HEK293T (cell line): Measurements from ENCODE around the gene NACC2.

Source experiments
- CTCF ChIA-PET: fragments of 350-600 bp; formaldehyde crosslinking; extraction: SDS; loops from one replicate; lab custom pipeline; 2021; ENCODE audit warnings: antibody characterized with exemption, inconsistent platforms; lab: Yijun Ruan, JAX
- POLR2A ChIA-PET: fragments of 350-600 bp; formaldehyde crosslinking; extraction: SDS; loops from one replicate; lab custom pipeline; 2020; ENCODE audit warnings: antibody characterized with exemption, inconsistent platforms; lab: Yijun Ruan, JAX
- DNase-seq: peaks from one replicate; pipeline ENCODE4 v3.0.0; 2012; ENCODE audit warnings: mixed read lengths; ENCODE audit errors: extremely low spot score
- ARNT ChIP-seq: fragments of 450-650 bp; IDR thresholded peaks from 2 replicates; pipeline ENCODE4 v1.6.1; 2017; ENCODE audit warnings: mild to moderate bottlenecking
- BHLHE40 ChIP-seq: fragments of 450-650 bp; IDR thresholded peaks from 2 replicates; pipeline ENCODE4 v1.6.1; 2016; ENCODE audit warnings: mild to moderate bottlenecking, moderate library complexity, borderline replicate concordance
- CTBP1 ChIP-seq: fragments of 450-650 bp; IDR thresholded peaks from 2 replicates; pipeline ENCODE4 v1.6.1; 2016; ENCODE audit warnings: borderline replicate concordance
- ELF4 ChIP-seq: fragments of 450-650 bp; IDR thresholded peaks from 2 replicates; pipeline ENCODE4 v1.6.1; 2017; ENCODE audit warnings: antibody characterized with exemption
- FOXA1 ChIP-seq: fragments of 450-650 bp; IDR thresholded peaks from 2 replicates; pipeline ENCODE4 v1.6.1; 2016; ENCODE audit warnings: mild to moderate bottlenecking
- FOXK2 ChIP-seq: fragments of 450-650 bp; IDR thresholded peaks from 2 replicates; pipeline ENCODE4 v1.6.1; 2016; ENCODE audit warnings: mild to moderate bottlenecking
- FOXM1 ChIP-seq: fragments of 450-650 bp; IDR thresholded peaks from 2 replicates; pipeline ENCODE4 v1.6.1; 2017; ENCODE audit warnings: mild to moderate bottlenecking, borderline replicate concordance
- HDGF ChIP-seq: fragments of 450-650 bp; IDR thresholded peaks from 2 replicates; pipeline ENCODE4 v1.6.1; 2017; ENCODE audit warnings: antibody characterized with exemption, borderline replicate concordance
- L3MBTL2 ChIP-seq: fragments of 450-650 bp; conservative IDR thresholded peaks from 2 replicates; pipeline ENCODE4 v1.6.1; 2016; ENCODE audit warnings: mild to moderate bottlenecking
- LEF1 ChIP-seq: fragments of 450-650 bp; IDR thresholded peaks from 2 replicates; pipeline ENCODE4 v1.6.1; 2017; ENCODE audit warnings: mild to moderate bottlenecking, borderline replicate concordance
- NFRKB ChIP-seq: fragments of 450-650 bp; IDR thresholded peaks from 2 replicates; pipeline ENCODE4 v1.6.1; 2016; ENCODE audit warnings: mild to moderate bottlenecking, moderate library complexity
- PKNOX1 ChIP-seq: fragments of 450-650 bp; IDR thresholded peaks from 2 replicates; pipeline ENCODE4 v1.6.1; 2016
- SP1 ChIP-seq: fragments of 450-650 bp; IDR thresholded peaks from 2 replicates; pipeline ENCODE4 v1.6.1; 2017
- SUZ12 ChIP-seq: fragments of 450-650 bp; IDR thresholded peaks from 2 replicates; pipeline ENCODE4 v1.6.1; 2016; ENCODE audit warnings: mild to moderate bottlenecking
- TARDBP ChIP-seq: fragments of 450-650 bp; IDR thresholded peaks from 2 replicates; pipeline ENCODE4 v1.6.1; 2016
- ZNF384 ChIP-seq: fragments of 450-650 bp; IDR thresholded peaks from 2 replicates; pipeline ENCODE4 v1.6.1; 2016

The NACC2 gene

GRCh38 chr9:135993765-135994500, 101.2 kb downstream of the NACC2 start:
- TF ChIP-seq HDGF, result no peak
- TF ChIP-seq FOXA1, result no peak
- TF ChIP-seq ZNF384, result no peak
- TF ChIP-seq FOXM1, result no peak
- TF ChIP-seq CTBP1, result no peak
- no peak for TF ChIP-seq LEF1
- no peak for DNase-seq
- ChIA-PET CTCF (no interaction called here), POLR2A (interaction anchor here (0.6 kb wide), 1 partner anchor 34 kb away, joined by 3 read pairs; no protein-coding TSS in a partner anchor)

GRCh38 chr9:135993409-135993742, 101.7 kb downstream of the NACC2 start:
- ChIA-PET POLR2A (interaction anchor here (0.6 to 1.4 kb wide), 3 partner anchors 8 to 33 kb away, joined by 3 to 5 read pairs (median 3); no protein-coding TSS in a partner anchor), CTCF (no interaction called here)
- TF ChIP-seq SUZ12 (no peak), FOXM1 (no peak), FOXA1 (no peak), LEF1 (no peak), ZNF384 (no peak), PKNOX1 (no peak), NFRKB (no peak), L3MBTL2 (no peak), CTBP1 (no peak), ELF4 (no peak), BHLHE40 (no peak), HDGF (no peak), FOXK2 (no peak), ARNT (no peak), TARDBP (no peak), SP1 (no peak)
- DNase-seq, result no peak

GRCh38 chr9:135992486-135993408, 102.3 kb downstream of the NACC2 start:
- no peak for TF ChIP-seq FOXK2
- no peak for TF ChIP-seq L3MBTL2
- TF ChIP-seq FOXM1, result no peak
- TF ChIP-seq PKNOX1, result peak; percentile 74
- TF ChIP-seq HDGF, result no peak
- TF ChIP-seq BHLHE40, result no peak
- ChIA-PET CTCF (no interaction called here), POLR2A (interaction anchor here (0.9 to 1.4 kb wide), 2 partner anchors 8 to 9 kb away, joined by 3 to 5 read pairs; no protein-coding TSS in a partner anchor)
- DNase-seq, result peak; percentile 58

GRCh38 chr9:135991771-135992170, 103.3 kb downstream of the NACC2 start:
- DNase-seq, result no peak
- POLR2A ChIA-PET, result interaction anchor here (1.4 kb wide), 1 partner anchor 9 kb away, joined by 5 read pairs; no protein-coding TSS in a partner anchor
- CTCF ChIA-PET, result no interaction called here
- no peak for TF ChIP-seq ARNT
- TF ChIP-seq FOXK2, result no peak

- ChIA-PET CTCF (no interaction called here), POLR2A (no interaction called here)
- no peak for TF ChIP-seq ARNT
- TF ChIP-seq SP1, result peak; percentile 55
- no peak for TF ChIP-seq FOXM1
- TF ChIP-seq ELF4, result no peak
- peak; percentile 60 for DNase-seq
Measured at GRCh38 chr9:135990468-135991429, 104.3 kb downstream of the NACC2 start.

GRCh38 chr9:135989722-135990467, 105.2 kb downstream of the NACC2 start:
- TF ChIP-seq ZNF384 (no peak), L3MBTL2 (no peak), FOXM1 (no peak), CTBP1 (no peak), ARNT (no peak)
- no peak for DNase-seq
- ChIA-PET CTCF (no interaction called here), POLR2A (no interaction called here)
